GM13976 (cell line): ENCODE data around the gene NARS2.

Experiments used
- DNase-seq: peaks from one replicate; pipeline ENCODE4 v3.0.0; 2012; ENCODE audit warnings: low spot score
- CTCF ChIP-seq: IDR thresholded peaks from 2 replicates; pipeline ENCODE4 v1.5.1; 2012; ENCODE audit warnings: borderline replicate concordance, mild to moderate bottlenecking; ENCODE audit not compliant: insufficient read depth; ENCODE audit errors: extremely low read depth, missing control alignments, control extremely low read depth
- in situ Hi-C: fragments of 300-500 bp; cut with MboI; formaldehyde crosslinking; loops from one replicate; pipeline ENCODE4 v1.12.0; 2022; ENCODE audit warnings: low sequenced_read_pairs, mixed read lengths, inconsistent platforms; ENCODE audit not compliant: unreplicated experiment

The NARS2 gene

GRCh38 chr11:78535027-78535426, 39.6 kb downstream of the NARS2 start:
- no peak for TF ChIP-seq CTCF
- in situ Hi-C loops, result no loop called here
- DNase-seq, result peak; percentile 38

GRCh38 chr11:78533399-78533798, 41.3 kb downstream of the NARS2 start:
- in situ Hi-C loops, result no loop called here
- peak; percentile 26 for DNase-seq
- no peak for TF ChIP-seq CTCF

- no peak for TF ChIP-seq CTCF
- in situ Hi-C loops, result no loop called here
- DNase-seq, result no peak
Measured at GRCh38 chr11:78532991-78533390, 41.7 kb downstream of the NARS2 start.

GRCh38 chr11:78526497-78527146, 48.0 kb downstream of the NARS2 start:
- DNase-seq, result no peak
- in situ Hi-C loops, result no loop called here
- TF ChIP-seq CTCF, result no peak

- DNase-seq, result no peak
- no peak for TF ChIP-seq CTCF
- in situ Hi-C loops, result no loop called here
Measured at GRCh38 chr11:78525720-78526119, 48.9 kb downstream of the NARS2 start.

GRCh38 chr11:78520230-78520629, 54.4 kb downstream of the NARS2 start:
- no peak for TF ChIP-seq CTCF
- in situ Hi-C loops, result no loop called here

GRCh38 chr11:78516281-78516680, 58.4 kb downstream of the NARS2 start:
- in situ Hi-C loops, result no loop called here
- no peak for DNase-seq
- no peak for TF ChIP-seq CTCF

More at GRCh38 chr11:78520230-78520629, 54.4 kb downstream of the NARS2 start:
- no peak for DNase-seq
